Heart left ventricle (tissue), 16 donors: ENCODE measurements around the gene DEAF1. TPM values are rescaled to one million over a fixed set of nuclear protein-coding genes. Genes with fewer than 3 reads are reported as not detected.

Experiments
- ATAC-seq, 4 donors: fragments of 200-7000 bp; cut with Tn5 transposase; one replicate each; pipeline ENCODE4 v1.9.1; 2020 to 2022; ENCODE audit warnings: moderate library complexity in 4 of 4, mild to moderate bottlenecking in 3 of 4, moderate number of reproducible peaks in 1 of 4
- DNase-seq, 5 donors: peaks; one replicate each; pipeline ENCODE4 v3.0.0-alpha.2; 2020
- H3K27ac ChIP-seq, 12 donors: fragments of 200-600 bp; sonication (generic) in 4 of 12; one replicate each; pipeline versions ENCODE4 v1.5.0 to v1.8.0; 2016 to 2022; ENCODE audit warnings: mild to moderate bottlenecking in 2 of 12
- H3K27me3 ChIP-seq, 9 donors: fragments of 200-600 bp; sonication (generic) in 2 of 9; one replicate each; pipeline versions ENCODE4 v1.5.1 to v1.8.0; 2016 to 2022; ENCODE audit warnings: mild to moderate bottlenecking in 3 of 9
- H3K36me3 ChIP-seq, 9 donors: fragments of 200-600 bp; sonication (generic) in 2 of 9; one replicate each; pipeline versions ENCODE4 v1.5.0 to v1.8.0; 2018 to 2022; ENCODE audit warnings: mild to moderate bottlenecking in 2 of 9
- H3K4me1 ChIP-seq, 12 donors: fragments of 200-600 bp; sonication (generic) in 4 of 12; one replicate each; pipeline versions ENCODE4 v1.5.0 to v1.8.0; 2016 to 2022; ENCODE audit warnings: mild to moderate bottlenecking in 3 of 12
- H3K4me3 ChIP-seq, 12 donors: fragments of 200-600 bp; sonication (generic) in 4 of 12; one replicate each; pipeline versions ENCODE4 v1.5.0 to v1.8.0; 2017 to 2022; ENCODE audit warnings: mild to moderate bottlenecking in 9 of 12, moderate library complexity in 4 of 12
- H3K9me3 ChIP-seq, 12 donors: fragments of 200-600 bp; sonication (generic) in 4 of 12; one replicate each; pipeline versions ENCODE4 v1.5.0 to v1.8.0; 2016 to 2022; ENCODE audit warnings: mild to moderate bottlenecking in 1 of 12
- POLR2A ChIP-seq, 2 donors: fragments of 450-650 bp; IDR thresholded peaks; one replicate each; pipeline ENCODE4 v1.6.1; 2017; ENCODE audit warnings: antibody characterized with exemption in 2 of 2, mild to moderate bottlenecking in 2 of 2, moderate library complexity in 2 of 2
- WGBS, 4 donors: extraction: QIAGEN DNeasy Blood & Tissue Kit in 2 of 4; methylation state at CpG; one replicate each; pipeline versions ENCODE4 v1.1.5 to v1.1.7; 2013 to 2018; 5-methylcytosine and 5-hydroxymethylcytosine counted together
- intact Hi-C, 10 donors: fragments of 100-400 bp; cut with DNase I; formaldehyde crosslinking; loops; one replicate each; pipeline versions ENCODE4 v1.11.1 to v1.14.2; 2022
- polyA plus RNA-seq, 2 donors: library from polyadenylated mRNA; stranded (reverse); fragments of 200-250 nt; gene quantifications; one replicate each; pipeline ENCODE4 v1.2.3, GENCODE V29; 2013
- total RNA-seq, 9 donors: library from RNA; depleted of rRNA in 2 of 9; stranded (reverse); fragments of >200 nt in 2 of 9; fragmentation: NEBNext Ultra II Directional in 3 of 9; extraction: Animal tissue kit (Norgen Biotek cat#: 25700) in 3 of 9; gene quantifications; one replicate each; pipeline versions ENCODE4 v1.1.0 to v1.2.4, GENCODE V29; 2016 to 2023
- TF ChIP-seq, protein P1 (sequence below), 12 donors: fragments of 200-600 bp; sonication (generic) in 4 of 12; IDR thresholded peaks; one replicate each; pipeline versions ENCODE4 v1.5.0 to v1.8.0; 2018 to 2022; ENCODE audit warnings: antibody characterized with exemption in 12 of 12, mild to moderate bottlenecking in 5 of 12
- donor health status: ischemic (EF 13 %, LVEDD 7.1; RV severe dilation, severe dysfunction).
- donor health status: healthy with polysubstance abuse.
- donor health status: DM: no; HTN: yes; CAD: no.
- donor health status: DM: no; HTN: no; CAD: no.
- donor health status: ischemic (EF 25% LVEDD 6.9; RV normal size, moderate dysfunction).
- donor health status: ischemic (EF 25% LVEDD 5.7; RV mildly dilated, moderate dysfunction).
- donor health status: healthy.
- donor health status: DM: yes; HTN: yes; CAD: no.
- donor health status: ischemic (EF 35%, LVEDD 5.7; RV mildly dilated, moderate dysfunction).
- donor health status: nonischemic (EF 11% LVEDD 7.7; RV severe dilation, severe dysfunction).
- donor health status: DM: yes; HTN: yes; CAD: no.
- donor health status: PGD.
- donor health status: ischemic (EF 29% LVEDD 5.4; RV normal size, mild dysfunction).
- donor health status: nonischemic (EF 23%, LVEDD 6.1; RV moderate dilation, normal function).

The DEAF1 gene
- total and polyA plus RNA-seq, 11 donors = 11.8 to 25.6 (median 15.1) TPM

DNA sequence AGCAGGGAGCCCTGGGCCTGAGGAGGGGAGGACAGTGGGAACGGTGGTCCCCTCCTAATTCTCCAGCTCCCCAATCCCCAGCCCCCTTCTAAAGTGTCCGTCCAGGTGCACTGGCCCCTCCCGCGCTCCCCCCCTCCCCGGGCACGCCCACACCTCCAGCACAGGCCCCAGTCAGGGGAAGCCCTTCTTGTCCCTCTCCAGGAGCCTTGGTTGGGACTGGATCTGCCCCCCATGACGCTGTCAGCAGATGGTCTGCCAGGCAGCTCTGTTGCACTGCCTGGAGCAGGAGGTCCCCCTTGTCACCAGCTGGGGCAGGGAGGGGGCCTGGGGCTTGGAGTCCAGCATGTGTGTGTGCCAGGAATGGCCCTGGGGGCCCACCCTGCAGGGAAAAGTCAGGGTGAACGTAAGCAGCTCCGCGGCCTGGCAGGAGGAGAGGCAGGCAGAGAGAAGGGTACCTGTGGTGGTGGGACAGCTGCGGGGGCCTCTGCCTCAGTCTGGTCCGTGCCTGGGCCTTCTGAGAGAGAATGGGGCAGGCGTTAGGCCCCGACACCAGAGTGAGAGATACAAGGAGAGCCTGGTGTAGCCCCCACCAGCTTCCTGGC, 80.9 kb downstream of the DEAF1 start:
- Histone ChIP-seq H3K9me3 (no peaks in the 10 kb centered on the region), H3K36me3 (peaks cover 0 to 59% (median 41%) of the 10 kb centered on the region in 9 donors), H3K4me3 (peak overlapping the region in 10 of 12 donors; percentile 58 to 90 (median 72)), H3K4me1 (peaks cover 8 to 38% (median 22%) of the 10 kb centered on the region in 12 donors), H3K27me3 (no peaks in the 10 kb centered on the region), H3K27ac (peak overlapping the region; percentile 76 to 99 (median 92))
- ATAC-seq (no peak), DNase-seq (peak in 1 of 5 donors; percentile 67)
- 64 to 74% (median 69%) methylated on average over 12 to 14 of the region's 14 CpGs for WGBS, 4 donors
- TF ChIP-seq POLR2A (IDR thresholded peaks at IDR 0.05) = no peak
- TF ChIP-seq, protein P1, sequence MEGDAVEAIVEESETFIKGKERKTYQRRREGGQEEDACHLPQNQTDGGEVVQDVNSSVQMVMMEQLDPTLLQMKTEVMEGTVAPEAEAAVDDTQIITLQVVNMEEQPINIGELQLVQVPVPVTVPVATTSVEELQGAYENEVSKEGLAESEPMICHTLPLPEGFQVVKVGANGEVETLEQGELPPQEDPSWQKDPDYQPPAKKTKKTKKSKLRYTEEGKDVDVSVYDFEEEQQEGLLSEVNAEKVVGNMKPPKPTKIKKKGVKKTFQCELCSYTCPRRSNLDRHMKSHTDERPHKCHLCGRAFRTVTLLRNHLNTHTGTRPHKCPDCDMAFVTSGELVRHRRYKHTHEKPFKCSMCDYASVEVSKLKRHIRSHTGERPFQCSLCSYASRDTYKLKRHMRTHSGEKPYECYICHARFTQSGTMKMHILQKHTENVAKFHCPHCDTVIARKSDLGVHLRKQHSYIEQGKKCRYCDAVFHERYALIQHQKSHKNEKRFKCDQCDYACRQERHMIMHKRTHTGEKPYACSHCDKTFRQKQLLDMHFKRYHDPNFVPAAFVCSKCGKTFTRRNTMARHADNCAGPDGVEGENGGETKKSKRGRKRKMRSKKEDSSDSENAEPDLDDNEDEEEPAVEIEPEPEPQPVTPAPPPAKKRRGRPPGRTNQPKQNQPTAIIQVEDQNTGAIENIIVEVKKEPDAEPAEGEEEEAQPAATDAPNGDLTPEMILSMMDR (IDR thresholded peaks at IDR 0.05) = no peak
- intact Hi-C loops = loop anchor here in 2 of 10 donors (2.0 to 5.0 kb wide), 3 partner anchors 37 to 78 kb away; partner anchors contain the start of gene PHRF1 (in 1 of the 2)

GRCh38 chr11:613369-613968, 81.6 kb downstream of the DEAF1 start:
- peaks cover 0 to 65% (median 47%) of the 10 kb centered on the region in 9 donors for H3K36me3 ChIP-seq
- peak; percentile 59 to 82 (median 73) for DNase-seq

GRCh38 chr11:612961-613300, 82.1 kb downstream of the DEAF1 start:
- no peak for ATAC-seq
- no peak for TF ChIP-seq POLR2A (IDR thresholded peaks at IDR 0.05)
- TF ChIP-seq, protein P1 (IDR thresholded peaks at IDR 0.05) = no peak
- H3K27me3 ChIP-seq = no peaks in the 10 kb centered on the region
- H3K27ac ChIP-seq = peak overlapping the region in 5 of 12 donors; percentile 24 to 56 (median 46)
- WGBS, 4 donors = 90 to 97% (median 95%) methylated on average over 6 to 10 of the region's 10 CpGs
- peaks cover 8 to 49% (median 29%) of the 10 kb centered on the region in 12 donors for H3K4me1 ChIP-seq
- intact Hi-C loops = loop anchor here in 2 of 10 donors (5.0 kb wide), 2 partner anchors 36 to 79 kb away; partner anchors contain the start of gene PHRF1 (in 1 of the 2)
- H3K4me3 ChIP-seq = no peak overlapping the region
- no peak for DNase-seq
- H3K36me3 ChIP-seq = peaks cover 0 to 70% (median 53%) of the 10 kb centered on the region in 9 donors
- H3K9me3 ChIP-seq = no peaks in the 10 kb centered on the region

More at GRCh38 chr11:613369-613968, 81.6 kb downstream of the DEAF1 start:
- peaks cover 8 to 44% (median 27%) of the 10 kb centered on the region in 12 donors for H3K4me1 ChIP-seq
- H3K9me3 ChIP-seq = no peaks in the 10 kb centered on the region
- ATAC-seq = peak in 3 of 4 donors; percentile 0 to 3 (median 1)
- no peaks in the 10 kb centered on the region for H3K27me3 ChIP-seq
- peak overlapping the region in 4 of 12 donors; percentile 69 to 90 (median 82) for H3K4me3 ChIP-seq
- 66 to 76% (median 72%) methylated on average over 13 to 36 of the region's 36 CpGs for WGBS, 4 donors
- peak overlapping the region in 10 of 12 donors; percentile 13 to 99 (median 92) for H3K27ac ChIP-seq
- intact Hi-C loops = loop anchor here in 2 of 10 donors (5.0 kb wide), 2 partner anchors 36 to 79 kb away; partner anchors contain the start of gene PHRF1 (in 1 of the 2)
- TF ChIP-seq, protein P1 (IDR thresholded peaks at IDR 0.05) = no peak
- TF ChIP-seq POLR2A (IDR thresholded peaks at IDR 0.05) = no peak
